Nucleus accumbens (tissue), 56 donors: ENCODE results near the gene GPR176.
A peak's percentile ranks its signal among the peaks of the same experiment; 100 is the strongest.

Experiments
- DNase-seq, 56 donors: peaks; one replicate each; lab custom pipeline; 2025; lab: John Stamatoyannopoulos, UW

The GPR176 gene

DNA sequence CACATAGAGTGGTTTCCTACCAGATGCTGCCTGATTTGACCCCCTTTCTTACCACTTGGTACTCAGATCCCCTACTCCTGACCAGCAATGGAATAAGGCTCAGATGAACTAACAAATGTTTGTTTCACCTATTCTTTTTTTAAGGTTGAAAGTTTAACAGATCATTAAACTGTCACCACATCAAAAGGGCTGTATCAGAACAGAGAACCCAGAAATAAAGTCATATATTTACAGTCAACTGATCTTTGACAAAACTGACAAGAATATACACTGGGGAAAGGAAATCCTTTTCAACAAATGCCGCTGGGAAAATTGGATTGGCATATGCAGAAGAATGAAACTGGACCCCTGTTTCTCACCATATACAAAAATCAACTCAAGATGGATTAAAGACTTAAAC is 56.0 kb downstream of the GPR176 start:
- no peak for DNase-seq

DNA sequence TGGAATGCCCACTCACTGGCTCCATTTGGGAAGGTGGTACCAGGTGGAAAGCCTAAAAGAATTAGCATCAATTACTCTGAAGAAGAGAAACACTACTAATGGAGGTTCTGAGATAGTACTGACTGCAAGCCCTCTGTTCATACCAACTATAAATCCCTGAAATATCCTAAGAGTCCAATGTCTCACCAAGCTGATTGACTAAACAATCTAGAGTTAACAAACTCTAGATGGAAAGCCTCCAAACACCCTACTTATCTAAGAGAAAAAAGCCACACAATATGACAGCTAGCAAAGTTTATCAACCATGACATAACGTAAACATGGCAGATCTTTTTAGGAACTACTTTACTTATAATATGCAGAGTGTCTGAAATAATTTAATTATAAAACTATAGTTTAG is 59.2 kb downstream of the GPR176 start:
- no peak for DNase-seq

DNA sequence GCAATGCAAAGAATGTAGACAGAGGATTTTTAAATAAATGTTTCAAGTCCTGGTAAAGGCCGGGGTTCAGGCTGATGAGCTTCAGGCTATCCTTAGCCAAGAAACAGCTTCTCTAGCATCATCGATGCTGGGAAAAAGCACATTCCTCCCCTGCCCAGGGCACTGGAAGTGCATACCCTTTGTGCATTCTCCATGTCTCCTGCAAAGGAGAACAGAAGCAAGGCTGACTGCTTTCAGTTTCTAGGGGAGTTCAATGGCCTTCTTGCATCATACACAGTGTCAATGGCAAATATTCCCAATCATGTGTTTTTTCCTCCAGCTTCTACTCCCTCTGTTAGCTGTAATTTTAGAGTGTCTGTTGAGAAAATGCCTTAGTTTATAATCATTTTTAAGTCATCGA is 59.9 kb downstream of the GPR176 start:
- DNase-seq = no peak

DNA sequence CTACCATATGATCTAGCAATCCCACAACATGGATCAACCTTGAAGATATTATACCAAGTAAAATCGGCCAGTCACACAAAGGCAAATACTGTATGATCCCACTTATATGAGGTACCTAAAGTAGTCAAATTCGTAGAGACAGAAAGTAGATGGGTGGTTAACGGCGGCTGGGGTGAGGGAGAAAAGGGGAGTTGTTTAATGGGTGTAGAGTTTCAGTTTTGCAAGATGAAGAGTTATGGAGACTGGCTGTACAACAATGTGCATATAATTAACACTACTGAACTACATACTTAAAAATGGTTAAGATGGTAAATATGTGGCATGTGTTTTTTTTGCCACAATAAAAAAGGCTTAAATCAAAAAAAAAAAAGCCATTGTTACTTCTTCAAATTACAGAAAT is 60.4 kb downstream of the GPR176 start:
- DNase-seq = no peak

DNA sequence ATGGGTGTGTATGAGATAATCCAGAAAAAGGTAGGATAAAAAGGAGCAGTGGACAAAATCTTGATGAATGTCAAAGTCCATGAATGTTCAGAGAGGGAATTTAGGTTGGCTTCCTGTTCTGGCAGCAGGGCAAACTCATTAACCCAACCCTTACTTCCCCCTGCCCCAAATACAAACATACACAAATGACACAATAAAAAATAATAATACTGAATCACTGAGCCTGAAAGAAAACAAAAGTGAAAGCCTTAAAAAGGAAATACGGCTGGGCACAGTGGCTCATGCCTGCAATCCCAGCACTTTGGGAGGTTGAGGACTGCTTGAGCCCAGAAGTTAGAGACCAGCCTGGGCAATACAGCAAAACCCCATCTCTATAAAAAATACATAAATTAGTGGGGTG is 62.9 kb downstream of the GPR176 start:
- no peak for DNase-seq

- no peak for DNase-seq
Measured at GRCh38 chr15:39856357-39856756, 63.7 kb downstream of the GPR176 start.

GRCh38 chr15:39855400-39855799 is 64.7 kb downstream of the GPR176 start:
- DNase-seq = no peak

- DNase-seq = no peak
Measured at GRCh38 chr15:39854161-39854560, 65.9 kb downstream of the GPR176 start.

DNA sequence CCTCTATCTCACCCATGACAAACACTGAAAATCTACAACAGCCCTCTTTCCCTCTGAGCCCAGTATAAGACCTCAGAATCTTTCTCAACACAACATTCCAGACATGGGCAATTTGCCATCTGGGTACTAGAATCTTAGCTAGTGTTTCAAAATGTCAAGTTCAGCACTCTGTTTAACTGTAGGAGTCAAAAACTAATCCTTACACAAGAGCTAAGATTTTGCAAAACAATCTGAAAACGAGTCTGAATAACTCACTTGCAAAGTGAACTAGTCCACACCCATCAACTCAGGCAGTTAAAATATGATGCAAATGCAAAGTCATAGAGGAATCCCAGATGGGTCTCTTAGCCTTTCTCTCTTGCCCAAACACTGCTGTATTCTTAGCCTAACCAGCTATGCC is 67.8 kb downstream of the GPR176 start:
- DNase-seq = no peak

GRCh38 chr15:39851500-39852092 is 68.5 kb downstream of the GPR176 start:
- no peak for DNase-seq

DNA sequence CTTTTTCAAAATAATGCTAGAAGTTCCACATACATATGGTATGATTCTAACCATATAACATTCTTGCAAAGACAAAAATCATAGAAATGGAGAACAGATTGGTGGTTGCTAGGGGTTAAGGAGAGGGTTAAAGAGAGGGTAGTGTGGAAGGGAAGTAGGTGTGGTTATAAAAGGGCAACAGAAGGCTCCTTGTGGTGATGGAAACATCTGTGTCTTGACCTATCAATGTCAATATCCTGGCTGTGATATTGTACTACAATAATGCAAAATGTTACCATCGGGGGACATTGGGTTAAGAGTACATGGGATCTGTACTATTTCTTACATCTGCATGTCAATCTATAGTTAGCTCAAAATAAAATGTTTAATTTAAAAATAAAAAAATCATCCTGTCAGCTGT is 69.6 kb downstream of the GPR176 start:
- no peak for DNase-seq

GRCh38 chr15:39846108-39846507 is 74.0 kb downstream of the GPR176 start:
- DNase-seq = no peak

GRCh38 chr15:39845582-39845981 is 74.5 kb downstream of the GPR176 start:
- DNase-seq = no peak

- DNase-seq = no peak
Measured at GRCh38 chr15:39843565-39843964, 76.5 kb downstream of the GPR176 start.

DNA sequence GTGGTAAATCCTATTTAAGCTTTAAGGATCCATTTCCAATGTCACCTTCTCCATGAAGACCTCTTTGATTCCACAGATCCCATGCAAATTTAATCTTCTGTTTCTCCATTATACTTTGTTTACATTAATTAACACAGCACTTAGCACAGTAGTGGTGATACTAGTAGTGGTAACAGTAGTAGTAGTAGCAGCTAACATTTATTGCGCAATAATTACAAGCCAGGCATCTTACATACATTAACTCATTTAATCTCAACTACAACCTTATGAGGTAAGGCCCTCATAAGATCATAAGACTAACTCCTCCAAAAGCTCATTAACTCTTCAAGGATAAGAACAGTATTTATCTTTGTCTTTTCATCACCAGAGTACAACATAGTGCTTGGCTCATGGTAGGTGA is 82.6 kb downstream of the GPR176 start:
- no peak for DNase-seq

- DNase-seq = no peak
Measured at GRCh38 chr15:39835550-39835949, 84.5 kb downstream of the GPR176 start.

DNA sequence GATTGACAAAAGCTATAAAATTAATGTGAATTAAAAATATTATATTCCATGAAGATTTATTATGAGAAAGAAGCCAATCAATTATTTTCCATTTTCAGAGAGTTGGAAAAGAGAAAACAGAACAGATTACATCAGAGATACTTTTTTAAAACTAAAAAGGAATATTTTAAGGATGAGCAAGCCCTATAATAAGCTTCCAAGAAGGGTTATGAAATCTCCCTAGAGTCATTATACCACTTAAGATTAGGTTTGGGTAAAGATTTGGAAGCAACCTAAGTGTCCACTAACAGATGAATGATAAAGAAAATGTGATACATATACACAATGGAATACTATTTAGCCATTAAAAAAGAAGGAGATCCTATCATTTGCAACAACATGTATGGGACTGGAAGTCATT is 85.8 kb downstream of the GPR176 start:
- DNase-seq = no peak

DNA sequence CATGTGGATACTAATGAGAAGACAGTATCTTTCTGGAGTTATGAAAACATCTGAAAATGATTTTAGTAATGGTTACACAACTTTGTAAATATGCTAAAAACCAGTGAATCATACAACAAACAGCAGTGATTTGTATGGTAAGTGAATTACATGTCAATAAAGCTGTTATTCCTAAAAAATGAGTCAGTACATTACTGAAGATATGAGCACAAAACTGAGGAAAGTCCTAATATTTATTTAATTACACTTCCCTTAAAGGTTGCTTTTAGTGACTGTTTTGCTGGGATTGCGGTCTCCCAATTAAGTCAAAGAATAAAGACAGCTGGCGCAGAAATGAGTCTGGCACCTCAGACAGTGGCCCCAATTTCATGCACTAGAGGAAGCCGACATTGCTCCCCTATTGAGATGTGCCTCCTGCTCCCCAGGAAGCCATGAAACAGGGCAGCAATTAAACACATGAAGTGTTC is 86.5 kb downstream of the GPR176 start:
- peak in 1 of 56 donors; percentile 6 for DNase-seq

GRCh38 chr15:39830166-39830565 is 89.9 kb downstream of the GPR176 start:
- DNase-seq = no peak

DNA sequence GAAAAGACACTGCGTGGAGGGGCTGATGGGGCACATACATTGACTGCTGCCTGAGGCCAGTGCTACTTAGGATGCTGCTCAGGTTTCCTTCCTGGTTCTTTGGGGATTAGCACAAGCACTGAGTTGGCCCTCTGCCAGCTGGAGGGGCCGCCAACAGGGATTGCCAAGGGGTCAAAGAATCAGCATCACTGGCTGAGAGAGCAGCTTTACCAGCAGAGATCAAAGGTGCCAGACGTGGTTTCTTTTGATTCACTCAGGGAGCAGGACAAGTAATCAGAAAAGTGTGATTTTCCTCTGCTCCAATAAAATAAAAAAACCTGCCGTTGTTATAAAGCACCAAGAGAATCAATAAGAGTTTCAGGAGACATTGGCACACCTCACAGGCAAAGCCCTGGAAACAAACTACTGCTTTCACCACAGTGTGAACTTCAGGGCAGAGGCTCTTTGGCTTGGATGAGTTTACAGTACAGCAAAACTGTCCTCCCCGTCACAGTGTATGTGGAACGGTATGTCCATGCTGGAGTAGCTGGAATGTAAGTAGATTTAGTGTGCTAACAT is 91.6 kb downstream of the GPR176 start:
- peak in 23 of 56 donors; percentile 1 to 69 (median 15) for DNase-seq

GRCh38 chr15:39826975-39827374 is 93.1 kb downstream of the GPR176 start:
- DNase-seq = no peak

GRCh38 chr15:39823634-39824033 is 96.4 kb downstream of the GPR176 start:
- no peak for DNase-seq
